HG02870 (cell line): Measurements from ENCODE around the gene RASA3.

Experiments used
- ATAC-seq: cut with Tn5 transposase; IDR thresholded peaks from one replicate; pipeline ENCODE4 v1.9.1; 2021; ENCODE audit warnings: mild to moderate bottlenecking, moderate library complexity; ENCODE audit not compliant: unreplicated experiment

The RASA3 gene

GRCh38 chr13:113945857-113946408 lies 186.5 kb downstream of the RASA3 start:
- no peak for ATAC-seq

DNA sequence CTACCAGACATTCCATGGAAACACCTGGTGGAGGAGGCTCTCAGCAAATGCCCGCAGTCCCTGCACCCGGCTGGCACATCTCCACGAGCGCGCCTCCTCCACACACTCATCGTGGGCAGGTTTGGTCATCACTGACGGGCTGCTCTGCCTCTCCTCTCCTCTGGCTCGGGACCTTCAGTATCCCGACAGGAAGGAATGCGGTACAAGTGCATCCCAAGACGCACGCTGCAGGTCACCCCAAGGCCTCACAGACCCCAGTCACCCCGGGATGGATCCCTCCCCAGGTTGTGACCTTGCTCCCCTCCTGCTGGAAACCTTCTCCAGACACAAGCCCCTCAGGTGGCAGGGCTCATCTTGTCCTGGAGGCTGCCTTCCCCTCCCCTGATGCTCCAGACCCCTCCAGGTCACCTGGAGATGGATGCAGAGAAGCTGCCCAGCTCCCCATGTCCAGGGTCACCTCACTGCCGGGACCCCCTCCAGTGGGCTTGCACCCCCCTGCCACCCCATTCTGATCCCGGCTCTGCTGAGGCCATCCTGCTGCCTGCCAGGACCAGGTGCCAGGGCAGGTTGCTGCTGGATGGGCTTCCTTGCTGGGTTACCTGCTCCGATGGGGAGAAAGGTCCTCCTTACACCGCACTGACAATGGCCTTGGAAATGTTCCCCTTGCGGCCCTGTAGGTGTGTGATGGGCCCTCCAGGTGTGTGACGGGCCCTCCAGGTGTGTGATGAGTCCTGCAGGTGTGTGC lies 188.4 kb downstream of the RASA3 start:
- ATAC-seq = no peak

GRCh38 chr13:113942591-113943103 lies 189.8 kb downstream of the RASA3 start:
- no peak for ATAC-seq

GRCh38 chr13:113941571-113942191 lies 190.7 kb downstream of the RASA3 start:
- no peak for ATAC-seq

DNA sequence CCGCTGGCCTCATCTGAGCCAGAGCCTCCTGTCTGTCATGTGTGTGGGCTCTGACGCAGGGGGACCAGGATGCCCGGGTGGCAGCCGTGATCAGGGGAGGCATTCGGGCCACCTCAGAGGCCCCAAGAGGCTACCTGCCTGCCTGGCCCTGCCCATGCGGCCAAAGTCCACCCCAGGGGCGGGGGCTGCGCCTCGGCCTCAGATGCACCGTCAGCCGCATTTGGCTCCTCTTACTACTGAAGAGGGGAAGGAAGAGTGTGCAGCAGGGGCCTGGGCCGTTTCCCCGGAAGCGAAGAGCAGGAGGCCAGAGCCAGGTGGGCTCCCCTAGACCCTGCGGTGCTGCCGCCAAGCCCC lies 192.5 kb downstream of the RASA3 start:
- no peak for ATAC-seq

DNA sequence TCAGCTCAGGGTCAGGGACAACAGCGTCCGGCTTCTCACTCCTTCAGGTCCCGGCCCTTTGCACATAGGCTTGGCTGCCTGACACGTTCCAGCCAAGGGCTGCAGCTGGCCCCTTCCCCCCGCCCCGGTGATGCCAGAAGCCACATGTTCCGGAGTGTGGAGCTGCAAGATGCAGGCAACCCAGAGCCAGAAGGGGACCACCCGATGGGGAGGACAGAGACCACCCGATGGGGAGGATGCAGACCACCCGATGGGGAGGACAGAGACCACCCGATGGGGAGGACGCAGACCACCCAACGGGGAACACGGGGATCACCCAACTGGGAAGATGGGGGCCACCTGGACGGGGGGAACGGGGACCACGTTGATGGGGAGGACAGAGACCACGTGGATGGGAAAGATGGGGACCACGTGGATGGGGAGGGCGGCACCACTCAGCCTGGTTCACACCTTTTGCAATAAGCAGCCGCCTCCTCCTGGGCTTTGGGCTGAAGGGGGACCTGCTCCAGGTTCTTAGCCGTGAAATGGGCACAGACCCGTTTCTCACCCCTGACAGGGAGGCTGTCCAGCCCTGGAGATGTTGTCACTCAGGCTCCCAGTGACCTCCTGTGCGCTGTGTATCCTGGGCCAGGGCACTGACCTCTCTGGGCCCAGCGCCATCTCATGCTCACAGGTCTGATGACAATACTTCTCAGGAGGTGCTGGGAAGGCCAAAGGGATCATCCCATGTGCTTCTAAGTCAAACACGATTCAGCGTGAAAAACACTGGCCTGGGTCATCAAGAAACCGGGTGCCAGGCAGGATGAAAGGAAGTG lies 193.1 kb downstream of the RASA3 start:
- ATAC-seq = no peak

- ATAC-seq = no peak
Observed at GRCh38 chr13:113938716-113939115, 193.7 kb downstream of the RASA3 start.

DNA sequence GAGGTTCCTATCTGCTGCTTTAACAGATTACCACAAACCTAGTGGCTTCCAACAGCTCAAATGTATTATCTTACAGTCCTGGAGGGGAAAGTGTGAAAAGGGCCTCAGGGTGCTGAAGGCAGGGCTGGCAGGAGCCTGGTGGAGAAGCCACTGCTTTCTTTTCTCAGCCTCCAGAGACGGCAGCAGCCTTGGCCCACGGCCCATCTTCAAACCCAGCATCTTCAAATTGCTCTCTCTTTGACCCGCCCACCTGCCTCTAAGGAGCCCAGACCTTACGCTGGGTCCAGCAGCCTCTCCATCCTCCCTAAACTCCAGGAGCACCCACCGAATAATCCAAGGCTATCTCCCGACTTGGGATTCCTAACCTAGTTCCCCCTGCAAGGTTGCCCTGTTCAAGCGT lies 194.2 kb downstream of the RASA3 start:
- no peak for ATAC-seq

DNA sequence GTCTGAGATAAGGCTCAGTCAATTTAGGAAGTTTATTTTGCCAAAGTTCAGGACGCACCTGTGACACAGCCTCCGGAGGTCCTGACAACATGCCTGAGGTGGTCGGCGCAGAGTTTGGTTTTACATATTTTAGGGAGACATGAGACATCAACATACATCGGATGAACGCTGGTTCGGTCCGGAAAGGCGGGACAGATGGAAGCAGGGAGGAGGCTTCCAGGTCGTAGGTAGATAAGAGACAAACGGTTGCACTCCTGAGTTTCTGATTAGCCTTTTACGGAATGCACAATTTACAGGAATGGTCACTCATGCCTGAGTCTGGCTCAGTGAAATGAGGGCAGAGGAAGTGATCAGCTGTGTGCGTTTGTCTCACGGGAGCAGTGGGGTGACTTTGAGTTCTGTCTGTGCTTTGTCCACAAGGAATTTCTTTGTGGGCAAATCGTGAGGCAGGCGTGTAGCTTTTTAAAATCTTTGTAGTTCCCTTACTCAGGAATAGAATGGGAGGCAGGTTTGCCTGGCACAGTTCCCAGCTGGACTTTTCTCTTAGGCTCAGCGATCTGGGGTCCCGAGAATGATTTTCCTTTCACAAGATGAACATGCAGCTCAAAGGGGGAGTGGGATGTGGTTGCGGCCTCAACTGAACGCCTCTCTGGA lies 194.8 kb downstream of the RASA3 start:
- no peak for ATAC-seq

GRCh38 chr13:113937073-113937472 lies 195.3 kb downstream of the RASA3 start:
- ATAC-seq = no peak

- ATAC-seq = no peak
Observed at GRCh38 chr13:113936166-113936965, 196.1 kb downstream of the RASA3 start.

- ATAC-seq = no peak
Observed at GRCh38 chr13:113935001-113935844, 197.2 kb downstream of the RASA3 start.

DNA sequence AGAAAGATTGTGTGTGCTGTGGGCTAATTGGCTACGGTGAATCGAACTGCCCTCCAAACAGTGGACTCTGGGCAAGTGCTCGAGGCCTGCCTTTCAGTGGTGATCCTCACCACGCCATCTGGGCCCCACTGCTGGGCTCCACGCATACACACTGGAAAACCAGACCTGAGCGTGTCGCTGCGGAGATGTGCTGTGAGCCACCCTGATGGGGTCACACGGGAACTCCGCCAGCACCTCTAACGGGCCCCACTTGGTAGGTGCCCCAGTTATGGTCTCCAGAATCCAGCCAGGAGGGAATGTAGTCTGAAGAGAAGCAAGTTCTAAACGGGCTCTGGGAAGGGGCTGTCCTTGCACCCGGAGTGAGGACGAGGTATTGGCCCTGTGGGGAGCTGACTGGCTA lies 197.8 kb downstream of the RASA3 start:
- no peak for ATAC-seq

DNA sequence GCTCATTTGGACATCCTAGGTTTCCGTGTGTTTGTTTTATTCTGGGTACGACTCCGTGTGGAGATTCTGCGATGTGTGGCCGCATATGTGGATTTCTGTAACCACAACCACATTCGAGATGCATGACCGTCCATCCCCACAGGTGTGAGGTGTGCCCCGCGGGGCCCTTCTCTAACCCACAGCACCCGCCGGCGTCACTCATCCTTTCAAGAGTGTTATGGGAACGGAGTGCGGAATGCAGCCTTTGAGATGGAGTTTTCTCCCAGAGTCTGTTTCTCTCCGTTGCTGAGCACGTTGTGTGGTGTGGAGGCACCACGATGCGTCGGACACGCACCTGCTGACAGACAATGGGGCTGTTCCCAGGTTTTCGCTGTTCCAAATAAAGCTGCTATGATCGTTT lies 198.5 kb downstream of the RASA3 start:
- no peak for ATAC-seq

GRCh38 chr13:113931841-113932459 lies 200.5 kb downstream of the RASA3 start:
- ATAC-seq = no peak

DNA sequence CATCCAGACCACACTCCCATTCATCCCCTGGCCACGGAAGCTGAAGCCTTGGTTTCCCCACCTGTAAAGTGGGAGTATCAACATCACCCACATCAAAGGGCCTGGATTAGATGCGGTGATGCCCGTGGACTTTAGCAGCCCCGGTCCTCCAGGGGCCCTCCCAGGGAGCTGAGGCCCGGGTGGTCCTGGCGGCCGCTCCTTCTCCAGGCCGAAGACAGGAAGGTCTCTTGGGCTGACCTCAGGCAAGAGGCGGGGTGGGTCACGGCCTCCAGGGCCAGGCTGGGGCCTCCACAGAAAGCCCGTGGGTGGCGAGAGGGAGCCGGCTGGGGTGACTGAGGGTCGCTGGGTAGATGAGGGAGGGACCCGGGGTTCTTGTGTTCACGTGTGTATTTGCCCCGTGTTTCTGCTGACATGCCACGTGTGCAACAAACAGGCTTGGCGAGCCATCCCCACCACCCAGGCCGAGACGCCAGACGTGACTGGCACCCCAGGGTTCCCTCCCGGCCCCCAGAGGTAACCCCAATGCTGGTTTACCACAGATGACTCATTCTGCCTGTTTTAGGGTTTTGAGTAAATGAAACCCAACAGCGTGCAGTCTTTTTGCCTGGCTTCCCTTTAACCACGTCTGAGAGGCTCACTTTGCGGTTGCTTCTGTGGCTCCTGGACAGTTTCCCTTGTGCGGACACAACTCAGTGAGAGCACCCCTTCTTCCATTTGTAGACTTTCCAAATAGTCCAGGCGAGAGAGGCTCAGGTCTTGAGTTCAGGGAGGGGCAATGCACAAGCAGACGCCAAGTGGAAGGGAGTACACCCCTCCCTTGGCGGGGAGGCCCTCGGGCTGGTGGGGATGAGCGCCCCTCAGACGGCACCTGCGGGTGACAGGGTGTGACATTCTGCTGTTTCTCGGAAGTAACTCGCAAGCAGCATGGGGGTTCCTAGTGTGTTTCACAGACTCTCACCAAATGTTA lies 201.5 kb downstream of the RASA3 start:
- no peak for ATAC-seq
